ENCODE results near the gene NRIP3. TPM values are rescaled to one million over a fixed set of nuclear protein-coding genes. Genes with fewer than 3 reads are reported as not detected.
A peak's percentile ranks its signal among the peaks of the same experiment; 100 is the strongest.

NRIP3 gene
- total RNA-seq, 4 donors from 2014 or later: 0.10 to 3.4 (median 1.1) TPM; not detected in 1

DNA sequence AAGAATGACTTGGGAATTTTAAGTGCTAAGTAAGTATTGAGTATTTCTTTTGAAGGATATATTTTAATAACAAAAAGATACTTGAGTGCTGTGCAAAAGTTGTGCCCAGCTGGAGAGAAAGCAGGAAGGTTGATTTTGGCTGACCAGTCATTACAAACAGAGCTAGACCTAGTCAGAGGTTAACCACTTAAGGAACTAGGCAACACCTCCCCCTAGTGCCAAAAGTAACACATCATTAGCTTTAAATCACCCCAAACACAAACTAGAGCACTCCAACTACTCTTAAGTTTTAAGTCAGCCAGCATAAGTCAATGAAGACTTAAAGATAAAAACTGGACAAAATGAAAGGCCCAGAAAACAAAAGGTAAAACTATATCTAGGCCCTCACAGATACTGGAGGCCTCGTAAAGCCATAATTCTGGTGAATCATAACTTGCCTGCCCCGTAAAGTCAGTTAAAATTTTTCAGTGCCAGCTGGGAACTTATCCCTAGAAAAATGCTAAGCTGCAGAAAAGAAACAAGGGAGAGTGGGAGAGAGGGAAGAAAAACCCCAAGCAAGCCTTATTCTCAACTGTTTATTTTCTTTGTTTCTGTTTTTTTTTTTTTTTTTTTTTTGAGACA lies 44.1 kb downstream of the NRIP3 start:
- ATAC-seq (peak in 1 of 2 donors; percentile 25), DNase-seq (no peak)
- Histone ChIP-seq H3K27ac (peak overlapping the region; percentile 25 to 51 (median 46)), H3K4me3 (no peak overlapping the region), H3K27me3 (no peaks in the 10 kb centered on the region), H3K9me3 (no peaks in the 10 kb centered on the region), H3K4me1 (peaks cover 14 to 26% of the 10 kb centered on the region in 2 donors), H3K36me3 (peaks cover 0 to 19% of the 10 kb centered on the region in 2 donors)
- intact Hi-C loops (cut with DNase I; ENCODE audit: low total_unique reads): loop anchor here (10.0 kb wide), 1 partner anchor 705 kb away; no protein-coding TSS in a partner anchor
- peak; percentile 16 to 51 (median 38) for TF ChIP-seq CTCF (IDR thresholded peaks at IDR 0.05 in 4 of 5, conservative IDR thresholded peaks at IDR 0.05 in 1 of 5)
- no peak for TF ChIP-seq POLR2A (IDR thresholded peaks at IDR 0.05)
- in situ Hi-C loops (cut with MboI; ENCODE audit: low sequenced_read_pairs in 4 of 4): loop anchor here in 3 of 4 donors (10.0 to 25.0 kb wide), 4 partner anchors 272 to 722 kb away; partner anchors contain the start of genes RPL27A (in 2 of the 3) and TRIM66 (in 2 of the 3)

DNA sequence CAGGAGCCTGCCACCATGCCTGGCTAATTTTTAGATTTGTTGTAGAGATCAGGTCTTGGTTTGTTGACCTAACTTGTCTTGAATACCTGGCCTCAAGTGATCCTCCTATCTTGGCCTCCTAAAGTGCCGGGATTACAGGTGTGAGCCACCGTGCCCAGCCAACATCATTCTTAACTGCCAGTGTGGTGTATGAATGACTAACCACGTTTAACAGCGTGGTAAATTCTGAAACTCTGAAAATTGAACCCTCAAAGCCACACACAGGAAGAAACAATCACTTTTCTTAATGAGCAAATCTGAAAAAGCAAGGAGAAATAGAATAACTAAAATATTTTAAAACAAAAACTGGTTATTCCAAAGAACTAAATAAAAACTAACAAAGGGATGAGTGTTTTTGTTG lies 46.9 kb downstream of the NRIP3 start:
- Histone ChIP-seq H3K36me3 (peaks cover 0 to 42% of the 10 kb centered on the region in 2 donors), H3K4me1 (peaks cover 0 to 11% of the 10 kb centered on the region in 2 donors), H3K27ac (no peak overlapping the region), H3K4me3 (no peak overlapping the region), H3K9me3 (no peaks in the 10 kb centered on the region), H3K27me3 (no peaks in the 10 kb centered on the region)
- TF ChIP-seq CTCF (IDR thresholded peaks at IDR 0.05 in 4 of 5, conservative IDR thresholded peaks at IDR 0.05 in 1 of 5) (no peak), POLR2A (IDR thresholded peaks at IDR 0.05) (no peak)
- no peak for DNase-seq
- no peak for ATAC-seq
- intact Hi-C loops (cut with DNase I; ENCODE audit: low total_unique reads) (no loop called here), in situ Hi-C loops (cut with MboI; ENCODE audit: low sequenced_read_pairs in 4 of 4) (loop anchor here in 2 of 4 donors (10.0 to 25.0 kb wide), 3 partner anchors 270 to 720 kb away; partner anchors contain the start of genes RPL27A (in 1 of the 2) and TRIM66 (in 1 of the 2))

DNA sequence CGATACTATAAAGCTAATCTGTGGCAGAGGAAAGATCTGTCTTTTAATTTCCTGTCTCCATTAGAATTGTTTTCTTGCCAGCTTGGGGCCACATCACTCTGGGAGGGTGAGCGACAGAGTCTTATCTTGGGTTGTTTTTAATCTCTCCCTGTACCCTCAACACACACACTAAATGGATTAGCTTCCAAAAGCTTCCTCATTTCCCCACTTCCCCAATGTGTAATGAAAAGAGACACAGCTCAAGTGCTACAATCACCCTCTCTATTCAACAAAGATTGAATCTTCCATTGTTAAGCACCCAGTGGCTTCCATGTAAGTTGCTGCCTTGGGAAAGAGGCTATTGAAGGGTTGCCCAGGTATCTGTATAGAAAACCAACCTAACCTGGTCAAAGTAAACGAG lies 54.9 kb downstream of the NRIP3 start:
- H3K27ac ChIP-seq: no peak overlapping the region
- intact Hi-C loops (cut with DNase I; ENCODE audit: low total_unique reads): no loop called here
- TF ChIP-seq CTCF (IDR thresholded peaks at IDR 0.05 in 4 of 5, conservative IDR thresholded peaks at IDR 0.05 in 1 of 5): no peak
- no peak for TF ChIP-seq POLR2A (IDR thresholded peaks at IDR 0.05)
- no peaks in the 10 kb centered on the region for H3K9me3 ChIP-seq
- peaks cover 0 to 58% of the 10 kb centered on the region in 2 donors for H3K36me3 ChIP-seq
- H3K27me3 ChIP-seq: no peaks in the 10 kb centered on the region
- ATAC-seq (no peak), DNase-seq (no peak)
- H3K4me1 ChIP-seq: no peaks in the 10 kb centered on the region
- in situ Hi-C loops (cut with MboI; ENCODE audit: low sequenced_read_pairs in 4 of 4): no loop called here
- H3K4me3 ChIP-seq: no peak overlapping the region

GRCh38 chr11:8947230-8947943 lies 56.4 kb downstream of the NRIP3 start:
- peaks cover 0 to 45% of the 10 kb centered on the region in 2 donors for H3K36me3 ChIP-seq
- no peak for TF ChIP-seq POLR2A (IDR thresholded peaks at IDR 0.05)
- TF ChIP-seq CTCF (IDR thresholded peaks at IDR 0.05 in 4 of 5, conservative IDR thresholded peaks at IDR 0.05 in 1 of 5): no peak
- in situ Hi-C loops (cut with MboI; ENCODE audit: low sequenced_read_pairs in 4 of 4): no loop called here

More at GRCh38 chr11:8947230-8947943, 56.4 kb downstream of the NRIP3 start:
- no peaks in the 10 kb centered on the region for H3K4me1 ChIP-seq
- H3K27me3 ChIP-seq: no peaks in the 10 kb centered on the region
- H3K4me3 ChIP-seq: no peak overlapping the region
- ATAC-seq: no peak
- no peak overlapping the region for H3K27ac ChIP-seq
- DNase-seq: no peak
- intact Hi-C loops (cut with DNase I; ENCODE audit: low total_unique reads): no loop called here
- no peaks in the 10 kb centered on the region for H3K9me3 ChIP-seq
